H9 (cell line): ENCODE results near the gene SIN3B. TPM values are rescaled to one million over a fixed set of nuclear protein-coding genes. Genes with fewer than 3 reads are reported as not detected.

ENCODE experiments used
- DNase-seq: peaks from one replicate; pipeline ENCODE4 v3.0.0-alpha.2; 2017
- H2AFZ ChIP-seq: one replicate; pipeline ENCODE4 v1.6.1; 2013; ENCODE audit warnings: mild to moderate bottlenecking, low read length, control low read depth, moderate library complexity
- H2AK5ac ChIP-seq: 2 replicates; pipeline ENCODE4 v1.6.1; 2013; ENCODE audit warnings: low read length, control low read depth, mixed read lengths; ENCODE audit not compliant: insufficient read length
- H2BK120ac ChIP-seq: one replicate; pipeline ENCODE4 v1.6.1; 2013; ENCODE audit warnings: low read depth, mild to moderate bottlenecking, low read length, control low read depth, inconsistent platforms; ENCODE audit not compliant: poor library complexity, severe bottlenecking
- H2BK12ac ChIP-seq: 2 replicates; pipeline ENCODE4 v1.6.1; 2013; ENCODE audit warnings: low read length, control low read depth, mixed read lengths, low read depth; ENCODE audit not compliant: insufficient read length
- H2BK15ac ChIP-seq: 2 replicates; pipeline ENCODE4 v1.6.1; 2013; ENCODE audit warnings: low read depth, low read length, control low read depth
- H2BK20ac ChIP-seq: one replicate; pipeline ENCODE4 v1.6.1; 2013; ENCODE audit warnings: low read depth, mild to moderate bottlenecking, low read length, control low read depth, inconsistent platforms; ENCODE audit not compliant: poor library complexity, severe bottlenecking
- H2BK5ac ChIP-seq: 2 replicates; pipeline ENCODE4 v1.6.1; 2013; ENCODE audit warnings: low read length, control low read depth, mixed read lengths; ENCODE audit not compliant: insufficient read length
- H3K14ac ChIP-seq: 2 replicates; pipeline ENCODE4 v1.6.1; 2013; ENCODE audit warnings: low read length, control low read depth; ENCODE audit not compliant: insufficient read depth
- H3K18ac ChIP-seq: 2 replicates; pipeline ENCODE4 v1.6.1; 2013; ENCODE audit warnings: low read depth, mild to moderate bottlenecking, mixed read lengths, low read length, control low read depth; ENCODE audit not compliant: insufficient read length
- H3K23ac ChIP-seq: 2 replicates; pipeline ENCODE4 v1.6.1; 2013; ENCODE audit warnings: low read length, control low read depth, mixed read lengths, low read depth; ENCODE audit not compliant: insufficient read length
- H3K23me2 ChIP-seq: 2 replicates; pipeline ENCODE4 v1.6.1; 2013; ENCODE audit warnings: low read depth, mild to moderate bottlenecking, mixed read lengths, low read length, control low read depth; ENCODE audit not compliant: insufficient read length, poor library complexity, severe bottlenecking
- H3K27ac ChIP-seq: 2 replicates; pipeline ENCODE4 v1.5.1; 2013; ENCODE audit warnings: low read length, control low read depth, mixed read lengths, low read depth; ENCODE audit not compliant: insufficient read length
- H3K27me3 ChIP-seq: 2 replicates; pipeline ENCODE4 v1.6.1; 2013; ENCODE audit warnings: low read length, control low read depth, inconsistent platforms; ENCODE audit not compliant: insufficient read depth
- H3K4ac ChIP-seq: 2 replicates; pipeline ENCODE4 v1.6.1; 2013; ENCODE audit warnings: low read depth, mild to moderate bottlenecking, control low read depth, inconsistent platforms, low read length, moderate library complexity
- H3K4me1 ChIP-seq: 2 replicates; pipeline ENCODE4 v1.6.1; 2013; ENCODE audit warnings: low read length, control low read depth, inconsistent platforms; ENCODE audit not compliant: insufficient read depth
- H3K4me2 ChIP-seq: 2 replicates; pipeline ENCODE4 v1.6.1; 2013; ENCODE audit warnings: low read length, control low read depth, mixed read lengths; ENCODE audit not compliant: insufficient read length, insufficient read depth
- H3K56ac ChIP-seq: 2 replicates; pipeline ENCODE4 v1.6.1; 2013; ENCODE audit warnings: low read depth, mild to moderate bottlenecking, mixed read lengths, low read length, control low read depth; ENCODE audit not compliant: insufficient read length
- H3K79me1 ChIP-seq: 2 replicates; pipeline ENCODE4 v1.6.1; 2013; ENCODE audit warnings: low read depth, mild to moderate bottlenecking, moderate library complexity, low read length, control low read depth, inconsistent platforms; ENCODE audit not compliant: insufficient read depth, poor library complexity, severe bottlenecking
- H3K79me2 ChIP-seq: 2 replicates; pipeline ENCODE4 v1.6.1; 2013; ENCODE audit warnings: low read length, control low read depth, inconsistent platforms; ENCODE audit not compliant: insufficient read depth
- H3K9ac ChIP-seq: 2 replicates; pipeline ENCODE4 v1.6.1; 2013; ENCODE audit warnings: low read length, control low read depth, mixed read lengths; ENCODE audit not compliant: insufficient read length; ENCODE audit errors: extremely low read depth
- H3K9me3 ChIP-seq: one replicate; pipeline ENCODE4 v1.6.1; 2013; ENCODE audit warnings: low read depth, low read length, inconsistent platforms; ENCODE audit not compliant: control insufficient read depth
- H3T11ph ChIP-seq: one replicate; pipeline ENCODE4 v1.6.1; 2013; ENCODE audit warnings: mild to moderate bottlenecking, low read length, control low read depth, inconsistent platforms
- H4K20me1 ChIP-seq: one replicate; pipeline ENCODE4 v1.6.1; 2013; ENCODE audit not compliant: control insufficient read depth, insufficient read length, insufficient read depth
- H4K5ac ChIP-seq: 2 replicates; pipeline ENCODE4 v1.6.1; 2013; ENCODE audit warnings: low read depth, mild to moderate bottlenecking, mixed read lengths, low read length, control low read depth; ENCODE audit not compliant: insufficient read length
- H4K8ac ChIP-seq: replicated peaks from 2 replicates; pipeline ENCODE4 v1.6.1; 2013; ENCODE audit warnings: low read length, control low read depth, mixed read lengths, low read depth; ENCODE audit not compliant: insufficient read length
- H4K91ac ChIP-seq: 2 replicates; pipeline ENCODE4 v1.6.1; 2013; ENCODE audit warnings: low read depth, mild to moderate bottlenecking, moderate library complexity, mixed read lengths, low read length, control low read depth; ENCODE audit not compliant: insufficient read length
- H3K27ac Mint-ChIP-seq, 3 experiments: 2 replicates in 2 of 3; 3 replicates in 1 of 3; pipeline ENCODE4 v1.8.0; 2020 to 2021; ENCODE audit warnings: mixed read lengths in 3 of 3, mild to moderate bottlenecking in 1 of 3, moderate library complexity in 1 of 3
- H3K27me3 Mint-ChIP-seq: 2 replicates; pipeline ENCODE4 v1.8.0; 2021; ENCODE audit warnings: low read depth, mild to moderate bottlenecking, moderate library complexity, mixed read lengths
- H3K36me3 Mint-ChIP-seq, 3 experiments: 2 replicates in 2 of 3; 3 replicates in 1 of 3; pipeline ENCODE4 v1.8.0; 2020 to 2021; ENCODE audit warnings: low read depth in 3 of 3, mixed read lengths in 3 of 3; ENCODE audit not compliant: insufficient read depth in 1 of 3
- H3K4me1 Mint-ChIP-seq, 2 experiments: 2 replicates each; pipeline ENCODE4 v1.8.0; 2020; ENCODE audit warnings: mixed read lengths in 2 of 2
- H3K4me3 Mint-ChIP-seq, 2 experiments: 2 replicates in 1 of 2; 3 replicates in 1 of 2; pipeline ENCODE4 v1.8.0; 2020 to 2021; ENCODE audit warnings: mild to moderate bottlenecking in 2 of 2, mixed read lengths in 2 of 2, moderate library complexity in 1 of 2
- H3K9me3 Mint-ChIP-seq, 2 experiments: 2 replicates in 1 of 2; 3 replicates in 1 of 2; pipeline ENCODE4 v1.8.0; 2020; ENCODE audit warnings: mild to moderate bottlenecking in 2 of 2, mixed read lengths in 2 of 2, moderate library complexity in 1 of 2
- CTCF ChIP-seq: fragments of 200-600 bp; sonication (generic); conservative IDR thresholded peaks from 3 replicates; pipeline ENCODE4 v1.8.0; 2021; ENCODE audit warnings: antibody characterized with exemption, mild to moderate bottlenecking
- WGBS: extraction: QIAGEN DNeasy Blood & Tissue Kit; methylation state at CpG from one replicate; pipeline ENCODE4 v1.1.7; 2013; ENCODE audit warnings: missing lambda C conversion rate, low lambda C conversion rate, mixed read lengths; ENCODE audit not compliant: insufficient read length; ENCODE audit errors: extremely low coverage; 5-methylcytosine and 5-hydroxymethylcytosine counted together
- total RNA-seq: library from RNA; stranded (reverse); gene quantifications from 2 replicates; pipeline ENCODE4 v1.2.1, GENCODE V29; 2021

The SIN3B gene
- total RNA-seq, 1 experiment from 2014 or later, result 72.7 TPM

DNA sequence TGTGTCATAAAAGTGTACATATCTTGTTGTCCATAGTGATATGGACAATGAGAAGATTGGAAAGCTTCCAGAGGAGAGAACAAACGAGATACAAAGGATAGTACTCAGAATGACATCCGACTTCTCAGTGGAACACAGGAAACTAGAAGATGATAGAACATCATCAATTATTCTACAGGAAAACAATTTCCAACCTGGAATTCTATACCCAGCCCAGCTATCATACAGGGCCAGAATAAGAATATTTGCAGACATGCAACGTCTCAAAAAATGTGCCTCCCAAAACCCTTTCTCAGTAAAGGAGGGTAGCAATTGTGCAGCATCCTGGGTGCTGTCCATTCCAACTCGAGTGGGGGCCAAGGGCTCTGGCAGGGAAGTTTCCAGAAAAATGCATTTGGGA, 83.6 kb downstream of the SIN3B start:
- DNase-seq, result no peak
- Histone ChIP-seq H3K27me3 (no peaks in the 10 kb centered on the region), H4K5ac (no peak overlapping the region)

More for the DNA sequence above, 83.6 kb downstream of the SIN3B start:
- H4K20me1 ChIP-seq, result no peaks in the 10 kb centered on the region
- H2BK120ac ChIP-seq, result no peak overlapping the region
- no peak overlapping the region for H3K4me2 ChIP-seq
- H3K23ac ChIP-seq, result no peak overlapping the region
- no peak overlapping the region; a peak in 1 of 7 replicates for H3K27ac Mint-ChIP-seq
- no CpG with 5 or more reads among the region's 4 CpGs for WGBS
- H3K56ac ChIP-seq, result no peak overlapping the region
- no peak overlapping the region for H2BK20ac ChIP-seq
- H3K9ac ChIP-seq, result no peak overlapping the region
- H4K91ac ChIP-seq, result no peak overlapping the region
- peaks cover 16 to 25% (median 18%) of the 10 kb centered on the region in 3 experiments for H3K36me3 Mint-ChIP-seq
- H3K9me3 ChIP-seq, result peaks cover 7% of the 10 kb centered on the region
- no peak overlapping the region for H2BK5ac ChIP-seq
- no peak overlapping the region for H3K18ac ChIP-seq
- H3K4me3 Mint-ChIP-seq, result no peak overlapping the region
- H3K27ac ChIP-seq, result no peak overlapping the region
- no peaks in the 10 kb centered on the region for H3K79me1 ChIP-seq
- no peak overlapping the region for H2BK12ac ChIP-seq
- no peak overlapping the region for H2BK15ac ChIP-seq
- peaks cover 31% of the 10 kb centered on the region in 2 experiments for H3K9me3 Mint-ChIP-seq
- no peak for TF ChIP-seq CTCF
- H3K14ac ChIP-seq, result no peak overlapping the region
- H2AFZ ChIP-seq, result no peak overlapping the region
- H2AK5ac ChIP-seq, result no peak overlapping the region
- no peak overlapping the region for H3T11ph ChIP-seq
- no peaks in the 10 kb centered on the region for H3K79me2 ChIP-seq
- no peak overlapping the region for H4K8ac ChIP-seq
- H3K4me1 ChIP-seq, result no peaks in the 10 kb centered on the region
- no peaks in the 10 kb centered on the region for H3K4me1 Mint-ChIP-seq
- H3K27me3 Mint-ChIP-seq, result peaks cover 3% of the 10 kb centered on the region
- no peaks in the 10 kb centered on the region for H3K23me2 ChIP-seq
- H3K4ac ChIP-seq, result no peak overlapping the region
